HG03342 (cell line): ENCODE measurements around the gene SEMA6A.

Source experiments
- ATAC-seq: cut with Tn5 transposase; IDR thresholded peaks from one replicate; pipeline ENCODE4 v1.9.1; 2021; ENCODE audit warnings: mild to moderate bottlenecking, moderate library complexity; ENCODE audit not compliant: unreplicated experiment

SEMA6A gene

DNA sequence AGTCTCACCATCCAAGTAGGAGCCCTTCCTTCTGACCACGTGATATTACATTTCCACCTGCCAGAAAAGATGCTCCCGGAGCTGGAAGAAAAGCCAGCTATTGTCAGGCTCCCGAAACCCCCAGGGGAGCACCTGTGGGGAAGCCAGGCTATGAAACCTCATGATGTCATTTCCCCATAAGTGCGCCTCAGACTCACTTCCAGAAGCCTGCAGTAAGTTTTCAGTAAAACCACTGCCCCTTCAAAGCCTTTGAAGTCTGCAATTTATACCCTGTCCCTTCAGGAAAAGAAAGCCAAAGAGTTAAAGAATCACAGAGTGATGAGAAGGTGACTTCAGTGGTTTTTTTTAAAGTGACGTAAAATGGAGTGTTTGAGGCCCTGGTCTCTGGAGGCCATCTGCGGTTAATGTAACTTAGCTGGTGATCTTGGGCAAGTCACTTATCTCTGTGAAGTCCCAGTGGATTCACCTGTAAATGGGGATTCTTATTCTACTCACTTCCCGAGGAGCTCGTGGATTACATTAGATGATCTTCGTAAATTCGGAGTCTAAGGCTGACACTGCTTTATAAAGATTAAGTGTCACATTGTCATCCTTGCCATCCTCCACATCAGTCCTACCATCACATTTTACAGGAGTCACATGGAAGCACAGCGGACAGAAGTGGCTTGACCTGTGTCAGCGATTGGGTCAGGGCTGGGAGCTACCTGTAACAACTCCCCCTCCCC is 2.6 kb upstream of the SEMA6A start:
- peak; percentile 54 for ATAC-seq

DNA sequence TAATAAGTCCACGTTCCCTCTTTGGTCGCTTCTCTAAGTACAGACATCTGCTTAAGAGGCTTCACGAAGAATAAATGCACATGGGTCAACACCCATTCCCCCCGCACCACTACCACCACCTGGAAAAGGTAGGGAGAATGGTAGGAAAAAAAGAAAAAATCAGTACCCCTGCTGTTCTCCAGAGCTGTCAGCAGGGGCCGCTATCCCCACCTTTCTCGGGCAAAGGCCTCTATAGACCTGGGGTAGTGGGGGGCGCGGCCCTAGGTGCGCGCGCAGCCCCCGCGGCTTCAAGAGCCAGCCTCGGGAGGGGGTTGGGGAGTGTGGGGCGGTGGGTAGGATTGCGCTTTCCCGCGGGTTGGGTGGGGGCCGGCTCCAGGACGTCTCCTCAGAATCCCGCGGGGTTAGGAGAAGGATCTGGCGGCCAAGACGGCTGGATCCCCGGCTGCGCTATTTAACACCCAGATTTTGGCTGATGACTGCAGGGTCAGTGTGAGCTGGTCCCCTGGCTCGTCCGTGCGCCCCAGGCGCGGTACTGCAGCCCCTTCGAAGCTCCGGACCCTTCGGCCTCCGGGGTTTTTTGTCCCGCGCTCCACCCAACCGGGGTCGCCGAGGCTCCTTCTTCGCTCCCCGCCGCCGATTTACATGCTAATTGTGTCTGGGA is 1.6 kb upstream of the SEMA6A start:
- peak; percentile 44 for ATAC-seq

DNA sequence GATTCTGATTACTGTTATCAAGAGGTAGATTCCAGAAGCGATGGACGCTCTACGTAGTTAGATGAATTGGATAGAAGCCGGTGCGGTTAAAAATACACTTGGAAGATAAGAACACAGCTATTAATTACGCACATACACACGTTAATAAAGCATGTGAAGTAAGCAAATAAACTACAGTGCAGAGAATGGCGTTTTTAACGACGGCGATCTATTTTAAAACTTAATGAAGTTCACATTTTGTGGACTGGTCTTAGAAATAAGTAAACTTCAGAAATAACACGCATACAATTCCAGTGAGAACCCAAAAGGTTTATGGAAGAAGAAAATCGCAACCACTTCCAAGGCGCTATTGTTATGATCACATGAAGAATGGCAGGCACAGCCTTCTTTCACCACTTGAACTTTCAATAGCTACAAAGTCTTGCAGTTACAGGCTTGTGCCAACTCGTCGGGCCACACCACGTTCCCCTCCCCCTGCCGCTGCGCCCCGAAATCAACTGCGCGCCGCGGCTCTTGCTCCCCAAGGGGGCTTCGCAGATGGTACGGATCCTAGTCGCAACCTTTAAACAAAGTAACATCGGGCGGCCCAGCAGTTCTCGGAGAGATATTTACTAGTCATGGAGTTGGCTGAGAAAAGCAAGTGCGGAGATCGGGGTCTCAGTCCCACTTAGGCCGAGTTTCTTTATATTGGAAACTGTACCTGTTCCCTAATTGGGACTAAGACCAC is 866 bp upstream of the SEMA6A start:
- ATAC-seq = no peak

DNA sequence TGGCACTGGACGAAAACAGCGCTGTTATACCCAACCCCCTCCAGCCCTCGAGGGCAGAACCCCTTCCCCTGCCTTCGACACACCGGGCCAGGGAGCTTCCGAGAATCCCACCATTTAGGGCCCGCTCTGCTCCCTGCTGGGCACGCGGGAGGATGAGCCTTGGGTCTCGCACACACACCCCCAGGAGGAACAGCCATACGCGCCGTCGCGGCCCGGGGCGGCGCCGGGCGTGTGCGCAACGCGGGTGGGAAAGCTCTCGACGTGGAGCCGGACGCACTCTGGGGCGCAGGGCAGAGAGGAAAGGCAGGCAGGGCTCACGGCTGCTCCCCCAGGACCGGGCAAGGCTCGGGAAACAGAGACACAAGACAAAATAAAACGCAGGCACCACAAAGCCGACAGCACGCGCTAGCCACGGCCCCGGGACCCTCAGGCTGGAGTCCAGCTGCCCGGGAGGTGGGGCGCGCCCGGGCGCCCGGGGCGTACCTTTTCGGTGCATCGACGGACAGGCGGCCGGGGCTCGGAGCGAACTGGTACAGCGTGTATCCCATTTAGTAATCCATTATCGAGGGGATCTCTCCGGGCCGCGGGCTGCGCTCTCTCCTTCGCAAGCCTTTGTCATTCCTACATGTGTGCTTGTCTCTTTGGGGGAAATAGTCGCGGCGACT is 789 bp downstream of the SEMA6A start:
- no peak for ATAC-seq

DNA sequence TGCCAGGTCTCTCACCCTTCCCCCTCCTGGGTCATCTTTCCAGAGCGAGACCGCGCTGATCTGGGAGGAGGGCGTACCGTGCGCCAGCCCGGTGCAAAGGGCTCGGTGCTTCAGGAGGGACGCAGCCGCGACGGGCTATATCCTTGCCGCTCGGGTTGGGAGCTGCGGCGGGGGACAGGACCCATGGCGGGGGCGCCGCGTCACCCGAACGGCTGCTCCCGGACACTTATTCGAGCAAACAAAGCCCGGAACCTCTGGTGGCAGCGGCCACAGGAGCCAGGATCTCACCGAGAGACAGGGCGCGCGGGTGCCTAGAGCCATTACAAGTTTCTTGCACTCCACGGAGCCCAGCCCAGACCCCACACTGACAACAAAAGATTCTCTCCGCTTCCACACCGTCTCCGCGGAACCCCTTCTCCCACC is 1.3 kb downstream of the SEMA6A start:
- ATAC-seq = no peak

GRCh38 chr5:116572350-116573278 is 2.0 kb downstream of the SEMA6A start:
- no peak for ATAC-seq

GRCh38 chr5:116571568-116572349 is 2.9 kb downstream of the SEMA6A start:
- no peak for ATAC-seq

GRCh38 chr5:116569999-116570398 is 4.6 kb downstream of the SEMA6A start:
- ATAC-seq = no peak

DNA sequence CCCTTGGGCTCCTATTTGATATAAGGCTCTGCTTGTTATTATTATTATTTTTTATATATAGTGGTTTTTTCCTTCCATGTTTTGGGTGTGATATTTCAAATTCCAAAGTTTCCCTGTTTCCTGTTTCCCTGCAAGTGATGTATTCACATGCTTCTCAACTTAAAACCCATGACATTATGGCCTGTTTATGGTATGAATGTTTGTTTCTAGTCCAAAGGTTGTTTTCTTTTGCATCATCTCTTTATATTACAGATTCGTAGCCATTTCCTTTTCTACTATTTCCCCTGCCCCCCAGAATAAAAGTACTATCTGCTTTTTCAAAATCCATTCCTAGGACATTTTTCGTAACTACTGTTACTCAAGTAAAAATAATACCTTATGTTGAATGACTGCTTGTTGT is 7.5 kb downstream of the SEMA6A start:
- ATAC-seq = no peak

DNA sequence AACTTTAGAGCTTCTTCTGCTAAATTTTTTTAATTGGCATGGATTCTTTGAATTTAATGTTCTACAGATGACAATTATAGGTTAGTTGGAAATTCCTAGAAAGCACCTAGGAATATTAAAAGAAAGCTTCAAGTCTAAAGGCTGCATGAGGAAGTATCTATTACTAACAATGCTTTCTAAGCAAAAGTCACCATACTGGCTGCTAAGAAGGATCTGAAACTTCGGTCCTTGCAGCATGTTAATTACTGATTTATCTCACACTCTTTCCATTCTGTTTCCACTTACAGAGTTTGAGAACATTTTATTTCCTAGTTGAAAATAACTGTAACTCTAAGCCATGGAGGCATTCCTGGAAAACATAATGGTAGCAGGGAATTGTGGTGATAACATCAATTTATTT is 8.4 kb downstream of the SEMA6A start:
- ATAC-seq = peak; percentile 82

- no peak for ATAC-seq
Measured at GRCh38 chr5:116564756-116565490, 9.7 kb downstream of the SEMA6A start.

GRCh38 chr5:116564312-116564711 is 10.3 kb downstream of the SEMA6A start:
- no peak for ATAC-seq

GRCh38 chr5:116563736-116564308 is 10.8 kb downstream of the SEMA6A start:
- no peak for ATAC-seq

DNA sequence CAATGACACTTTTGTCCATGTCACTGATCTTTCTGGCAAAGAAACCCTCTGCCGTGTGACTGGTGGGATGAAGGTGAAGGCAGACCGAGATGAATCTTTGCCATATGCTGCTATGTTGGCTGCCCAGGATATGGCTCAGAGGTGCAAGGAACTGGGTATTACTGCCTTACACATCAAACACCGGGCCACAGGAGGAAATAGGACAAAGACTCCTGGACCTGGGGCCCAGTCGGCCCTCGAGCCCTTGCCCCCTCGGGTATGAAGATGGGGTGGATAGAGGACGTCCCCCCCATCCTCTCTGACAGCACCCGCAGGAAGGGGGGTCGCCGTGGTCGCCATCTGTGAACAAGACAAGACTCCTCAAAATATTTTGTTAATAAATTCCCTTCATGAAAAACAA is 12.0 kb downstream of the SEMA6A start:
- no peak for ATAC-seq

- no peak for ATAC-seq
Measured at GRCh38 chr5:116561658-116562057, 13.0 kb downstream of the SEMA6A start.

GRCh38 chr5:116559673-116560164 is 14.9 kb downstream of the SEMA6A start:
- ATAC-seq = no peak

GRCh38 chr5:116559239-116559638 is 15.4 kb downstream of the SEMA6A start:
- ATAC-seq = peak; percentile 39

DNA sequence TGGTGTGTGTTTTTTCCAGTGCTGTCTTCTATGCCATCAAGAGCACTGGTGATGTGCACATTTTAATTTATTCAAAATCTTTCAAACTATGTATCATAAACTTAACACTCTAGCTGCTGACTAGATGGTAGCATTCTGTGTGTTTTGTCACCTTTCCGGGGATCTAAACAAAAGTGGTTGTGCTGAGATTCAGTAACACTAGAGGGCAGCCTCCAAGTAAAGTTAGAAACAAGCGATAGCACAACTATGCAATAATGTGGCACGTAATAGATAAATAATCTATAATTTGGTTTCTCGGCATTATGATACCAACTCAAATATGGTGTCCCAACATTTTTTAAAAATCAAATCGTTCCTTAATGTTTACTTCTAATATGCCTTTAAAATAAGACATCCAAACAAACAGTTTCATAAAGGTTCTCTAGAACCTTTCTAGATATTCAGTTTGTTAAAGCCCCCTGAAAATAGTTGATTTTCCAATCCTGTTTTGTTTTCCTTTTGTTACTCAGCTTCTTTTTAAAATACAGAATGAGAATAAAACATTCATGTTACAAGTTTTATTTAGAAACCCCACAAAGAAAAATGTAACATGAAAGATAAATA is 16.9 kb downstream of the SEMA6A start:
- ATAC-seq = no peak
